ENCODE data around the gene CORO2A. TPM values are rescaled to one million over a fixed set of nuclear protein-coding genes. Genes with fewer than 3 reads are reported as not detected.

Gene CORO2A
- total and polyA plus RNA-seq, 3 donors from 2014 or later = 28.0 to 50.5 (median 46.3) TPM

- Histone ChIP-seq H3K27me3 (no peaks in the 10 kb centered on the region), H3K4me1 (peaks cover 4% of the 10 kb centered on the region), H3K9me3 (no peaks in the 10 kb centered on the region), H3K27ac (no peak overlapping the region), H3K4me3 (no peak overlapping the region), H3K36me3 (ENCODE audit: low read depth, missing control alignments) (no peaks in the 10 kb centered on the region)
- TF ChIP-seq POLR2A (IDR thresholded peaks at IDR 0.05) = no peak
- TF ChIP-seq, protein P1, sequence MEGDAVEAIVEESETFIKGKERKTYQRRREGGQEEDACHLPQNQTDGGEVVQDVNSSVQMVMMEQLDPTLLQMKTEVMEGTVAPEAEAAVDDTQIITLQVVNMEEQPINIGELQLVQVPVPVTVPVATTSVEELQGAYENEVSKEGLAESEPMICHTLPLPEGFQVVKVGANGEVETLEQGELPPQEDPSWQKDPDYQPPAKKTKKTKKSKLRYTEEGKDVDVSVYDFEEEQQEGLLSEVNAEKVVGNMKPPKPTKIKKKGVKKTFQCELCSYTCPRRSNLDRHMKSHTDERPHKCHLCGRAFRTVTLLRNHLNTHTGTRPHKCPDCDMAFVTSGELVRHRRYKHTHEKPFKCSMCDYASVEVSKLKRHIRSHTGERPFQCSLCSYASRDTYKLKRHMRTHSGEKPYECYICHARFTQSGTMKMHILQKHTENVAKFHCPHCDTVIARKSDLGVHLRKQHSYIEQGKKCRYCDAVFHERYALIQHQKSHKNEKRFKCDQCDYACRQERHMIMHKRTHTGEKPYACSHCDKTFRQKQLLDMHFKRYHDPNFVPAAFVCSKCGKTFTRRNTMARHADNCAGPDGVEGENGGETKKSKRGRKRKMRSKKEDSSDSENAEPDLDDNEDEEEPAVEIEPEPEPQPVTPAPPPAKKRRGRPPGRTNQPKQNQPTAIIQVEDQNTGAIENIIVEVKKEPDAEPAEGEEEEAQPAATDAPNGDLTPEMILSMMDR (IDR thresholded peaks at IDR 0.05) = no peak
- WGBS, 2 donors = 75 to 77% methylated on average over 5 of the region's 5 CpGs
- intact Hi-C loops (cut with DNase I; ENCODE audit: low total_unique reads) = no loop called here
- no peak for DNase-seq
Measured at GRCh38 chr9:98159301-98159700, 33.1 kb downstream of the CORO2A start.

DNA sequence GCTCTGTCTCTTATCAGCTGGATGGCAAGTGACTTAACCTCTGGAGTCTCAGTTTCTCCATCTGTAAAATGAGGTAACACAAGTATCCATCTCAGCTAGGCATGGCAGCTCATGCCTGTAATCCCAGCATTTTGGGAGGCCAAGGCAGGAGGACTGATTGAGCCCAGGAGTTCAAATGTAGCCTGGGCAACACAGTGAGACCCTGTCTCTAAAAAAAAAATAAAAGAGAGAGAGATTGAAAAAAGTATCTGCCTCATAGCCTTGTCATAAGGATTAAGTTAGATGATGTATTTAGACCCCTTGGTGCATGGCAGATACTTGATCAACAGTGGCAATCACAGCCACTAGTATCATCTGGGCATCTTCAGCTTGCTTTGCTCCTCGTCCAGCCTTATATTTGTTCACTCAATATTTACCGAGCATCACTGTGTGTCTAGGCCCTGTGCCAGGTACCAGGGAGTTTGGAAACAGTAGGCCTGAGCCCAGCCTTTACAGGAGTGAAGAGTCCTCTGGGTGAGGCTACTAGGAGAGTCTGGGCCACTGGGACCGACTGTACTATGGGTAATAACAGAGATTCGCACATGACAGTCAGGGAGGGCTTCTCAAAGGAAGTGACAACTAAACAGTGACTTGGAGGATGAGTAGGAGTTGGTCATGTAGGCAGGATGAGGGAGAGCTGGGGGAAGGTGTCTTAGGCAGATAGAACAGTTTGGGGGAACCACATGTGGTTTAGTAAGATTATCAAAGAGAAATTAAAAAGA lies 34.2 kb downstream of the CORO2A start:
- no peaks in the 10 kb centered on the region for H3K9me3 ChIP-seq
- H3K27ac ChIP-seq = no peak overlapping the region
- H3K27me3 ChIP-seq = no peaks in the 10 kb centered on the region
- H3K4me1 ChIP-seq = peaks cover 3% of the 10 kb centered on the region
- no peak for DNase-seq
- TF ChIP-seq POLR2A (IDR thresholded peaks at IDR 0.05) = no peak
- TF ChIP-seq, protein P1 (IDR thresholded peaks at IDR 0.05) = no peak
- no peaks in the 10 kb centered on the region for H3K36me3 ChIP-seq (ENCODE audit: low read depth, missing control alignments)
- intact Hi-C loops (cut with DNase I; ENCODE audit: low total_unique reads) = no loop called here
- no peak overlapping the region for H3K4me3 ChIP-seq
- 68 to 76% methylated on average over 4 of the region's 4 CpGs for WGBS, 2 donors

GRCh38 chr9:98157372-98157771 lies 35.1 kb downstream of the CORO2A start:
- intact Hi-C loops (cut with DNase I; ENCODE audit: low total_unique reads) = no loop called here
- Histone ChIP-seq H3K27me3 (no peaks in the 10 kb centered on the region), H3K9me3 (no peaks in the 10 kb centered on the region), H3K27ac (no peak overlapping the region), H3K4me3 (no peak overlapping the region), H3K4me1 (peaks cover 3% of the 10 kb centered on the region), H3K36me3 (ENCODE audit: low read depth, missing control alignments) (no peaks in the 10 kb centered on the region)
- WGBS, 2 donors = 92 to 96% methylated on average over 10 of the region's 10 CpGs
- no peak for DNase-seq
- TF ChIP-seq POLR2A (IDR thresholded peaks at IDR 0.05) = no peak
- TF ChIP-seq, protein P1 (IDR thresholded peaks at IDR 0.05) = no peak

DNA sequence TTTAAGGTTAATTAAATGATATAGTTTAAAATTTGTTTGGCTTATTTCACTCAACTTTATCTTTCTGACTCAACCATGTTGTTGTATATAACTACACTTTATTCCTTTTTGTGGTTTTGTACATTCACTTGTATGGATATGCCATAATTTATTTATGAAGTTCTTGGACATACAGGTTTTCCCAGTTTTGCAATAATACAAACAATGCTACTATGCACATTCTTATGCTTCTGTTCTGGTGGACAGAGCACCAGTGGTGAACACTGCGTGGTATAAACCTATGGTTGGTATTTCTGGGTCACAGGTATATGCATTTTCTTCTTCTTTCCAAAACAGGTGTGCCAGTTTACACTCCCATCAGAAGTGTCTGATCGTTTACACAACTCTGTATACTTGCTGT lies 37.8 kb downstream of the CORO2A start:
- Histone ChIP-seq H3K27ac (no peak overlapping the region), H3K36me3 (ENCODE audit: low read depth, missing control alignments) (no peaks in the 10 kb centered on the region), H3K27me3 (no peaks in the 10 kb centered on the region), H3K4me3 (no peak overlapping the region), H3K9me3 (no peaks in the 10 kb centered on the region), H3K4me1 (peaks cover 2% of the 10 kb centered on the region)
- DNase-seq = no peak
- intact Hi-C loops (cut with DNase I; ENCODE audit: low total_unique reads) = no loop called here
- TF ChIP-seq, protein P1 (IDR thresholded peaks at IDR 0.05) = no peak
- no peak for TF ChIP-seq POLR2A (IDR thresholded peaks at IDR 0.05)
- WGBS, 2 donors = 92 to 93% methylated on average over 2 of the region's 2 CpGs

DNA sequence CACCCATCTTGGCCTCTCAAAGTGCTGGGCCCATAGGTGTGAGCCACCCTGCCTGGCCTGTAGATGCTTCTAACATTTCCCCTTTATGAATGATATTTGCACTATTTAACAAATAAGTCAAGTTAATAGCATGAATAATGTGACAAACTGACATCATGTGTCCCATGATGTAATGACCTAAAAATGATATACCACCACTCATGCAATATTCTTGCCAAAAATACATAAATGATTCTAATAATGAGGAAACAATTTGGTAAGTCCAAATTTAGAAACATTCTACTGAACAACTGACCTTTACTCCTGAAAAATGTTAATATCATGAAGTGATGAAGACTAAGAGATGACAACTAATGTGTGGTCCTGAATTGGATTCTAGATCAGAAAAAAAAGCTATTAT lies 39.9 kb downstream of the CORO2A start:
- no peak for TF ChIP-seq POLR2A (IDR thresholded peaks at IDR 0.05)
- TF ChIP-seq, protein P1 (IDR thresholded peaks at IDR 0.05) = no peak
- no peak overlapping the region for H3K27ac ChIP-seq
- DNase-seq = no peak
- no peaks in the 10 kb centered on the region for H3K9me3 ChIP-seq
- H3K4me3 ChIP-seq = no peak overlapping the region
- no peaks in the 10 kb centered on the region for H3K36me3 ChIP-seq (ENCODE audit: low read depth, missing control alignments)
- H3K27me3 ChIP-seq = no peaks in the 10 kb centered on the region
- H3K4me1 ChIP-seq = no peaks in the 10 kb centered on the region
- intact Hi-C loops (cut with DNase I; ENCODE audit: low total_unique reads) = no loop called here
